ENCODE results near the gene NUDT3.
"Not testable (repeated sequence)": the region's sequence is repeated elsewhere in the genome, so short reads cannot be mapped to it uniquely, and the experiment has no call there.

The NUDT3 gene

GRCh38 chr6:34342247-34342646, 50.2 kb downstream of the NUDT3 start:
- no peak for DNase-seq (ENCODE audit: low spot score)

- DNase-seq (ENCODE audit: low spot score), result peak; percentile 40
Measured at GRCh38 chr6:34341481-34341971, 50.9 kb downstream of the NUDT3 start.

- no peak for DNase-seq (ENCODE audit: low spot score)
Measured at GRCh38 chr6:34340906-34341480, 51.5 kb downstream of the NUDT3 start.

- DNase-seq (ENCODE audit: low spot score), result no peak
Measured at GRCh38 chr6:34340394-34340793, 52.1 kb downstream of the NUDT3 start.

GRCh38 chr6:34339971-34340370, 52.5 kb downstream of the NUDT3 start:
- no peak for DNase-seq (ENCODE audit: low spot score)

- no peak for DNase-seq (ENCODE audit: low spot score)
Measured at GRCh38 chr6:34339432-34339831, 53.0 kb downstream of the NUDT3 start.

- no peak for DNase-seq (ENCODE audit: low spot score)
Measured at GRCh38 chr6:34338811-34339210, 53.7 kb downstream of the NUDT3 start.

GRCh38 chr6:34338377-34338776, 54.1 kb downstream of the NUDT3 start:
- DNase-seq (ENCODE audit: low spot score), result no peak

- no peak for DNase-seq (ENCODE audit: low spot score)
Measured at GRCh38 chr6:34334796-34335416, 57.6 kb downstream of the NUDT3 start.

- no peak for DNase-seq (ENCODE audit: low spot score)
Measured at GRCh38 chr6:34333858-34334257, 58.6 kb downstream of the NUDT3 start.

GRCh38 chr6:34332251-34333198, 59.9 kb downstream of the NUDT3 start:
- no peak for DNase-seq (ENCODE audit: low spot score)

GRCh38 chr6:34331371-34332050, 61.0 kb downstream of the NUDT3 start:
- no peak for DNase-seq (ENCODE audit: low spot score)

GRCh38 chr6:34329814-34330213, 62.7 kb downstream of the NUDT3 start:
- not testable (repeated sequence) for DNase-seq (ENCODE audit: low spot score)

- no peak for DNase-seq (ENCODE audit: low spot score)
Measured at GRCh38 chr6:34328969-34329368, 63.5 kb downstream of the NUDT3 start.

GRCh38 chr6:34327313-34328205, 64.9 kb downstream of the NUDT3 start:
- DNase-seq (ENCODE audit: low spot score), result not testable (repeated sequence)

GRCh38 chr6:34325633-34326032, 66.8 kb downstream of the NUDT3 start:
- DNase-seq (ENCODE audit: low spot score), result no peak

- peak; percentile 52 for DNase-seq (ENCODE audit: low spot score)
Measured at GRCh38 chr6:34324738-34325444, 67.6 kb downstream of the NUDT3 start.

GRCh38 chr6:34324221-34324620, 68.2 kb downstream of the NUDT3 start:
- DNase-seq (ENCODE audit: low spot score), result not testable (repeated sequence)

- DNase-seq (ENCODE audit: low spot score), result no peak
Measured at GRCh38 chr6:34323300-34323699, 69.2 kb downstream of the NUDT3 start.

GRCh38 chr6:34322732-34323131, 69.7 kb downstream of the NUDT3 start:
- DNase-seq (ENCODE audit: low spot score), result no peak

Measured in AG08395 (cell line).